Activated CD4-positive, alpha-beta T cell treated with anti-CD3 and anti-CD28 coated beads for 48 hours (primary cell): ENCODE data around the gene ITM2B.

ENCODE experiments used
- DNase-seq: peaks from one replicate; pipeline ENCODE4 v3.0.0-alpha.2; 2020

The ITM2B gene

DNA sequence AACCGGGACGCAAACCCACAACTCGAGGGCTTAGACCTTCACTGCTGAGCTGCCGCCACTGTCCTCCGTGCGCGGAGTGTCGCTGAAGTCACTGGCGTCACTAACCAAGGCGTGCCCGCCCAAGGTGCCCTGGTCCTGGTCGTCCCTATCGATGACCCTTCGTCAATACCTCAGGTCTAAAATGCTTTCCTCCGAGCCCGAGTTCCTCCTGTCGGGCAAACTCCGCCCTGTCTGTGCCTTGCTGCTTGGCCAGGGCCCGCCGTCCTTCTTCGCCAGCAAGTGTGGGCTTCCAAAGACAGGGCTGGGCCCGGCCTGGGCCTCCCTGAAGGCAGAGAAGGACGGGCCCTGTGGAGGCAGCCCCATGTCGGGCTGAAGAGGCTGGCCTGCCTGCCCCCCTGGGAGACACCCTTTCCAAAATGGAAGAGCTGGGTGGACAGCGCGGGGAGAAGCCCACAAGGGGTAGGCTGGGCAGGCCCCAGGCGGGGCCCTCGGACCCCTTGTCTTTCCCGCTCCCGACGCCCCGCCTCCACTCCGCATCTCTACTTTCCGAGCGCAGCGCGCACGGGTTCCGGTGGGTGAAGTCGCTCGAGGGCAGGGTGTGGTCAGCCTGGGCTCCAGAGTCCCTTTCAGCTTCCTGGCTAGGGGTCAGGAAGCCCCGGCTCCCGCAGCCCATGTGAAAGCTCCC, 84.0 kb downstream of the ITM2B start:
- DNase-seq: no peak

DNA sequence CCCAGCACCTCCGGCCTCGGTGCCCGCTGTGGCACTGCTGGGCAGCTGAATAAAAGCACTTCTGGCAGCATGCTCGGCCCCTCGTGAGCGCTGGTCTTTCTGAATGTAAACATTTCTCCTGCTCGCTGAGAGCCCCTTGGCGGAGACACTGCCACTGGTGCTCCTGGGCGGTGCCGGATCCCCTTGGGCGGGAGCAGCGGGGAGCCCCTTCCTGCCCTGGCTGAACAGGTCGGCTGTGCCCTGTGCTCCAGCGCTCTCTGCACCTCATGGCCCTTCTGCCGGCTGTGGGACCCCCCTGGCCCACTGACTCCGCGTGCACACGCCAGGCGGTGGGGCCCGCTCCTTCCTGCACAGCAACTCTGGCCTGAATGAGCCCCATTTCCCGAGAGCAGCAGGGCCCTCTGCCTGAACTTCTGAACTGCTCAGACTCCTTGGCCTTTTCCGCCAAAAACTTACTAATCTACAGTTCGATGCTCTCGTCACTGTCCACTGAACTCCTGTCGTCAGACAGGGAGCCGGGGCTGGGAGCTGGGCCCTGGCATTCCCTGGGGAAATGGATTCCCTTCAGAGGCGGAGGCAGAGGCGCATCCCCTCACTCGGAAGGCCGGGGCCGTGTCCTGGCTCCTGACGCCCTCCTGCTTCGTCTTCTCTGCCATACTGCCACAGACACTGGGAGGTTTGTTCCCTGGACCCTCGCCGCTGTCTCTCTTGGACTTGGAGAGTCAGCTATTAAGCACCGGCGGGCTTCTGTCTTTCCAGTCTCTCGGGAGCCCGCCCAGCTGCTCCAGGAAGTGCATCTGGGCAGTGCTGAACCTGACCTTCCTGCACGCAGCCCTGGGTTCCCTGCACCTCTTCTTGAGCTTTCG, 84.7 kb downstream of the ITM2B start:
- DNase-seq: no peak

DNA sequence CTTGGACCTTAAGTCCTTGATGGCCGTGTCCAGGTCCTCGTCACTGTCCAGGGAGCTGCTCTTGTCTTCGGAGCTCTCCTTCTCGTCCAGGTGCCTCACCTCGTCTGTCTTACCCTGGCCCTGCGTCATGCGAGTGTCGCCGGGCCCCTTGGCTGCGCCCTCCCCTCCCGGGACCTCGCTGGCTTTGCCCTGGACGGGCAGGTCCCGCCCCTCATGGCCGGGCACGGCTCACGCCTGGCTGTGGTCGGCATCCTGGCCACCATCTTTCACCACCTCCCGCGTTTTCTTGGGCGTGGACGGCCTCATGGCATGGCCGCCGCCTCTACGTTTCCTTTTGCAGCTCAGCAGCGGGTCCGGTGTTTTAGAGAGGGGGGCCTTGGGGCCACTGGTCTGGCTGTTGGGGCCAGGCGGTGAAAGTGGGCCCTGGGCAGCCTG, 85.4 kb downstream of the ITM2B start:
- no peak for DNase-seq

- peak; percentile 28 for DNase-seq
Observed at GRCh38 chr13:48318821-48319511, 86.0 kb downstream of the ITM2B start.
